GM18870 (cell line): ENCODE measurements around the gene TLR10.
A peak's percentile ranks its signal among the peaks of the same experiment; 100 is the strongest.

Source experiments
- ATAC-seq: cut with Tn5 transposase; IDR thresholded peaks from one replicate; pipeline ENCODE4 v1.9.1; 2021; ENCODE audit warnings: moderate library complexity; ENCODE audit not compliant: unreplicated experiment

TLR10 gene

DNA sequence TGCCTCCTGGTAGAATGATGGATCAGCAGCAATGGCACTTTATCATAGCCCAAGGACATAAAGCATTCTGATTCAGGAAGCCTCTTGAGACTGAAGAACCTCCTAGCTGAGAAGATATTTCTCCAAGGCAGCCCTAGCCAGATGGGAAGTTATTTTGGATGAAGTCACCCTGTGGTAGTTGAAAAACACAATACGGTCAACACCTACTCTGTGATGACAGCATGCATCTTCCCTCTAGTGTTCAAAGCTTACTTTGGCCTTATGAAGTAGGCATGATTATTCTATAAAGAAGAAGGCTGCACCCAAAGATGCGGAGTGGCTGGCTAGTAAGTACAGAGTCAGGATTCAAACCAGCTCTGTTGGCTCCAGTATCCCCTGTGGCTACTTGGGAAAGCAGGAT, 47.9 kb downstream of the TLR10 start:
- no peak for ATAC-seq

DNA sequence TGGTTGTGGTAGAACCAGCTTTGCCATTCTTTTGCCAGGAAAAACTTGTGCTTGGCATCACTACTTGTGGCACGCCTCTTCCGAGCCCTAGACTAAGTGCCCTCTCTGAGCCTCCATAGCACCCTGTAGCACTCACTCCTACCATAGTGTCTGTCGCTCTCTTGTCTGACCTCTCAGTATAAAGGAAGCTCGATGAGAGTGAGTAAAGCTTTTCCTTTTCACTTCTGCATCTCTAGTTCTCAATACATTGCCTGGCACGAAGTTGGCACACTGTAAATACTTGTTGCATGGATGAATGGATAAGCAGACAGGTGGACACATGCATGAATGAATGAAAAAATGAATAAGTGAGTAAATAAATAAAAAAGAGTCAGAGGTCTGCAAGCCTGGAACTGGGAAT, 48.3 kb downstream of the TLR10 start:
- no peak for ATAC-seq

DNA sequence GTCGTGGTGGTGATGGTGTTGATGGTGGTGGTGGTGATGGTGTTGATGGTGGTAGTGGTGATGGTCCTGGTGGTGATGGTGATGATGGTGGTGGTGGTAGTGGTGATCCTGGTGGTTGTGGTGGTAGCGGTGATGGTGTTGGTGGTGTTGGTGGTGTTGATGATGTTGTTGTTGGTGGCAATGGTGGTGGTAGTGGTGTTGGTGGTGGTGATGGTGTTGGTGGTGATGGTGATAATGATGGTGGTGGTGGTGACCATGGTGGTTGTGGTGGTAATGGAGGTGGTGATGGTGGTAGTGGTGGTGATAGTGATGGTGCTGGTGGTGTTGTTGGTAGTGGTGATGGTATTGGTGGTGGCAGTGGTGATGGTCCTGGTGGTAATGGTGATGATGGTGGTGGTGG, 49.1 kb downstream of the TLR10 start:
- ATAC-seq, result no peak

DNA sequence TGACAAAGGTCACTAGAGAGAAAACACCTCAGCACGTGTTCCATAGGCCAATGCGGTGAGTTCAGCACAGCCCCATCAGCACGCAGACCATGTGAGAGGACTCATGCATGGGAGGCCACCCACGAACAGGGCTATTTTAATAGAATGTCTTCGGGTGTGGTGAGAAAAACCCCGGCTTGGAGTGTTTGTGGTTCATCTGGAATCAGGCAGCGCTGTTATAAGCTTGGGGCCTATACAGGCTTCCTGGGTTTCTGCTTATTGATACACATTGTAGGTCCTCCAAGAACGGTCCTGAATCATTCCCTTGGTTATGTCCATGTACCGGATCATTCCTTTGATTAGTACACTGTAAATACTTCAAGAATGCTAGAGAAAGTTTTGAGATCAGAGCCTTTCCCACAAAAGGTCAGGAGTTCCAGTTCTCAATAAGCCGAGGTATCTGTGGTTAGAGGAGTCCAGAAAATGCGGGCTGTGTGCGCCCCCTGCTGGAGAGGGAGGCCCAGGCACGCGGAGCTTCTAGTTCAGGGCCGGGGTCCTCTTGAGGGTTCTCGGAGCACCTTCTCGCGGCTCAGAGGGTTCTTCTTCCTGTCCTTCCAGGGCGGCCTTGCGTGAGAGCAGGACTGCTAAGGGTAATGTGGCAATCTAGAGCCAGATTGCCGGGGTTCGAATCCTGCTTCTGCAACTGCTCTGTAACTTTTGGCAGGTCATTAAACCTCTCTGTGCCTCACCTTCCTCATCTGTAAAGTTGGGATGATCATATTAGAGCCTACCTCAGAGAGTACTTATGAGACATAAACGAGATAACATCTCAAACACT, 51.8 kb downstream of the TLR10 start:
- peak; percentile 78 for ATAC-seq

DNA sequence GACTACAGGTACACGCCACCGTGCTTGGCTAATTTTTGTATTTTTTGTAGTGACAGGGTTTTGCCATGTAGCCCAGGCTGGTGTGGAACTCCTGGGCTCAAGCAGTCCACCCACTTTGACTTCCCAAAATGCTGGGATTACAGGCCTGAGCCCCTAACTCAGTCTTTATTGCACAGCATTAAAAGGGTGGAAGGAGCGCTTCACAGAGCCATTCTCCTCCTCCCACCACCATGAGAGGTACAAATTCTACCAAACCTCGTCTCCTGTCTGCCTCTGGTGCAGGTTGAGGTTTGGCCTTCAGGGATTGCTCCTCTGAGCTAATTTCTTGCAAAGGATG, 52.3 kb downstream of the TLR10 start:
- ATAC-seq, result no peak

DNA sequence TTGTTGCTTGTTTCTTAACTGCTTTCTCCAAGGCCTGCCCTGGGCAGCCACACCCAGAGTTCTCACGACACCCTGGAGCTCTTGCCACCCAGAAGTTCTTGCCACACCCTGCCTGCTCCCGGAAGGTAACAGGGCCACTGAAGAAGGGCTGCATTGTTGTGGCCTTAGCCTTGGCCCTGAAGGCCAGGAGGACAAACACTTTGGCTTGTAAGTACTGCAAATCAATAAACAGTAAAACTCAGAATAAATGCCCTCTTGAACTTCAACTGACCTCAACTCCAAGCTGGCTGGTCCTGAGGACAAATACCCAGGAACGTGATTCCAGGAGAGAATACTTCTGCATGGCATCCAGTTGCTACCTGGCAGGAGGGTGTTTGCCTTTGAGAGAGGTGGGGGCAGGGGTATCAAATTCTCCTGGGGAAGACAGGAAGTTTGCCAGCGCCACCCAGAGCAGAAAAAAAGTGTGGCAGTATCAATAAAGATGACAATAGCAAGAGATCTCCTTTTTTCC, 54.1 kb downstream of the TLR10 start:
- no peak for ATAC-seq

DNA sequence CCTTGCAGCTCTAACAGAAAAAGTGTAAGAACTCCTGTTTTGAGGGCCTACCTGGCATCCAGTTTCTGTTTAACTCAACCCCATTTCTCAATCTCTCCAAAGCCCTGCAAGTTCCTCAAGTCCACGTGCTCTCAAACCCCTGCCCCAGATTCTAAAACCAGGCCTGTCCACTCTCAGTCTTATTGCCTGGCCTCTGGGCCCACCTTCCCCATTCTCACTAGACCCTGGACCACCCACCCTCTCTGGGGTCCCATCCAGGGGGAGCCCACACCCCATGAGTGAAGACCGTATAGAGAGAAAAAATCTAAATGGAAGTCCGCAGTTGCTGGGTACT, 58.3 kb downstream of the TLR10 start:
- no peak for ATAC-seq

DNA sequence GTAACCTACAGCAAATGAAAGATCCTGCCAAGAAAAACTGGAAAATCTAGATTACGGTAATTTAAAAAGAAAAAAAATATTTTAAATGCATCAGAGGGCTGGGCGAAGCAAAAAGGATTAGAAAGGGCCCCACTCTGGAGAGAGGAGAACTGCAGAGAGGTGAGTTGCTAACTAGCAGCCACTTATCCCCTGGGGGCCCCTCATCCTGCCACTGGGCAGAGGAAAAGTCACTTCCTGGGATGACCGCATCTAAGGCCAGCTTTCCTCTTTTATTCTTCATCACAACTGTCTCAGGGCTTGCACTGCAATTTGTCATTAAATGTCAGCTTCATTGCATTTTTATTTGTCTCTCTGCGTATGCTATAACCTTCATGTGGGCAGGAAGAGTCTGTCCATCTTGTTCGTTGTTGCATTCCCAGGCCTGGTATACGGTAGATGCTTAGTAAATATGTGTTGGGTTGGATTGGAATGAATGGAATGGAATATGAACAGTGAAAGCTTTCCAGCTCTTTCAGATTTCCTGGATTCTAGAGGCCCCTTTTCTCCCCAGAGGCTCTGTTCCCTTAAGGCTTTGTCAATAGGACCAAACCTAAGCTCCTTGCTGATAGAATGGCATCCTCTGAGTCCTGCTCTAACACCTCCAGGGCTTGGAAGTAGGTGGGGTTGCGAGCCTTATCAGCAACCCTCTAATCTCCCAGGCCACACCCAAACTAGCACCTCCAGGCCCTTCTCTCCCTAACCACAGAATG, 58.9 kb downstream of the TLR10 start:
- no peak for ATAC-seq

DNA sequence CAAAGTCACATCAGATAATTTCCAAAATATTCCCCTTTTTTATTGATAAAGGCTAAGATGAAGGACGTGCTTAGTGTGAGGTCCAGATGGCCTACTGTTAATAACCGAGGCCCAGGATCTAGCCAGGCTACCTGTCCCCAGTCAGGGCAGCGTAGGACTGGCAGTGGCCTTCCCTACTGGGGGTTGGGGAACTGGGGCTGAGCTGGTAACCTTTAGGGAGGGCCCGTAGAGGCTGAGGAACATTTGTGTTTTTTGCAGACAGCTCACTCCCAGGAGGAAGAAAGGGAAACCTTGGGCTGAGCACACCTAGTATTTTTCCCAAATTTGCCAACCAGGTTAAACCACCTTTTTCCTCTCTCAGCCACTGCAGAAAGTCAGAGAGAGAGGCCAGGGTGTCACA, 59.7 kb downstream of the TLR10 start:
- no peak for ATAC-seq
